ENCODE measurements around the gene PARG.
A peak's percentile ranks its signal among the peaks of the same experiment; 100 is the strongest.
"Not testable (repeated sequence)": the region's sequence is repeated elsewhere in the genome, so short reads cannot be mapped to it uniquely, and the experiment has no call there.

PARG gene

GRCh38 chr10:49941447-49942338 lies at the start of gene PARG, which contains the start of gene TIMM23B:
Gene PARG (minus strand): TSS chr10:49942027. CDS start chr10:49941725, 302 bp downstream.
Gene TIMM23B (plus strand): TSS chr10:49942053. CDS start chr10:49942195, 142 bp downstream.
- peak; percentile 46 for DNase-seq (ENCODE audit: low spot score)

- not testable (repeated sequence) for DNase-seq (ENCODE audit: low spot score)
Measured at GRCh38 chr10:49988376-49988775, 46.5 kb upstream of the PARG start, which contains the start of gene AGAP6. Gene AGAP6 (plus strand): TSS chr10:49988406. CDS start chr10:49988716, 310 bp downstream.

GRCh38 chr10:49987207-49987606 lies 45.4 kb upstream of the PARG start:
- DNase-seq (ENCODE audit: low spot score), result not testable (repeated sequence)

DNA sequence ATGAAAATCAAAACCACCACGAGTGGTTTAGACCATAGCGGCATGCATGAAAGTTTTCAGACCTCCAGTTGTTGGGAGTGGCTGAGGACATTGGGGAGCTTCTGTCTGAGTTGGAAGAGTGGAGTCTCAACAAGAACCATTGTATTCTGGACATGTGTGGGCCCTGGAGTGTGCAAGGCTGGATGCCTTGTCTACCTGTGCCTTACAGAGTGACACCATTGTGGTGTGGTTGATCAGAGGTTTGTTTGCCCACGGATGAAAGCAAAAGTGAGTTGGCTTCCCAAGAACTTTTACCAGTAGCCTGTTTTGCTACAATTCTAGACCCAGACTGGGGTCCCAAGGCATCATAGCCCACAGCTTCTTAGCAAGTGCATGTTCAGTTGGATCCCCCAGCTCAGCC lies 35.9 kb upstream of the PARG start:
- not testable (repeated sequence) for DNase-seq (ENCODE audit: low spot score)

GRCh38 chr10:49972094-49972493 lies 30.3 kb upstream of the PARG start:
- not testable (repeated sequence) for DNase-seq (ENCODE audit: low spot score)

DNA sequence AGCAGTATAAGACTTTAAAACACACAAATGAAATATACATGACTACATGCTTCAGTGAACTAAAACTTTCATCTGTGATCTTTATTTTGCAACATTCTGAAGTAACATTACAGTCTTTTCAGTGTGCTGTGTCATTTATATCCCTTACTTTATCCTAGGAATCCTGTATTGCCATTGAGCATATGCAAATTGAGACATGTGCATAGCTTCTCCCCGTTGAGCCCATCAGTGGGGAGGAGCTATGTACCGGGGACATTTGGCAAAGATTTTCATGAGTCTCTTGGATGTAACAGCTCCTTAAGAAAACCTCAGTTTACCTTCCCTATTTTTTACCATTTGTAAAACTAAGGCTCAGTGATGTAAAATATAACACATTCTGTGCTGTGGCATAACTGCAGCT lies 29.6 kb upstream of the PARG start:
- DNase-seq (ENCODE audit: low spot score), result not testable (repeated sequence)

- DNase-seq (ENCODE audit: low spot score), result not testable (repeated sequence)
Measured at GRCh38 chr10:49970331-49970857, 28.6 kb upstream of the PARG start.

- not testable (repeated sequence) for DNase-seq (ENCODE audit: low spot score)
Measured at GRCh38 chr10:49953122-49953521, 11.3 kb upstream of the PARG start.

GRCh38 chr10:49952006-49952405 lies 10.2 kb upstream of the PARG start:
- DNase-seq (ENCODE audit: low spot score), result not testable (repeated sequence)

DNA sequence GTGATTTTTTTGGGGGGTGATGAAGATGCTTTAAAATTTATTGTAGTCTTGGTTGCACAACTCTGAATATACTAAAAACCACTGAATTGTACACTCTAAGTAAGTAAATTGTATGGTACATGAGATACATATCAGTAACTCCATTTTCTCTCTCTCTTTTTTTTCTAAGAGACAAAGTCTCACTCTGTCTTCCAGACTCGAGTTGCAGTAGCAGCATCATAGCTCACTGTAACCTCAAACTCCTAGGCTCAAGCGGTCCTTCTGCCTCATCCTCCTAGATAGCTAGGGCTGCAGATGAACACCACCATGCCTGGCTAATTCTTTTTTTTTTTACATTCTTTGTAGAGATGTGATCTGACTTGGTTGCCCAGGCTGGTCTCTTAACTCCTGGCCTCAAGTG lies 6.9 kb upstream of the PARG start:
- DNase-seq (ENCODE audit: low spot score), result not testable (repeated sequence)

DNA sequence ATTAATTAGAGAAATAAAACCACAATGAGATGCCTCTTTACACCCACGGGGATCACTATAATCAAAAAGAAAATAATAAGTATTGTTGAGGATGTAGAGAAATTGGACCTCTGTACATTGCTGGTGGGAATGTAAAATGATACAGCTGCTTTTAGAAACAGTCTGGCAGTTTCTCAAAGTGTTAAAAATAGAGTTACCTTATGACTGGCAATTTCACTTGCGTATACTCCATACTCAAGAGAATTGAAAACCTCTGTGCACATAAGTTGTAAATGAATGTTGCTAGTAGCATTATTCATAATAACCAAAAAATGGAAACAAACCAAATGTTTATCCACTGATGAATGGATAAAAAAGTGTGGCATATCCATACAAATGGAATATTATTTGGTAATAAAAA lies 6.3 kb upstream of the PARG start:
- DNase-seq (ENCODE audit: low spot score), result not testable (repeated sequence)

GRCh38 chr10:49943607-49944006 lies 1.8 kb upstream of the PARG start:
- not testable (repeated sequence) for DNase-seq (ENCODE audit: low spot score)

- not testable (repeated sequence) for DNase-seq (ENCODE audit: low spot score)
Measured at GRCh38 chr10:49942339-49942705, 495 bp upstream of the PARG start.

GRCh38 chr10:49931959-49932728 lies 9.7 kb downstream of the PARG start:
- DNase-seq (ENCODE audit: low spot score), result not testable (repeated sequence)

DNA sequence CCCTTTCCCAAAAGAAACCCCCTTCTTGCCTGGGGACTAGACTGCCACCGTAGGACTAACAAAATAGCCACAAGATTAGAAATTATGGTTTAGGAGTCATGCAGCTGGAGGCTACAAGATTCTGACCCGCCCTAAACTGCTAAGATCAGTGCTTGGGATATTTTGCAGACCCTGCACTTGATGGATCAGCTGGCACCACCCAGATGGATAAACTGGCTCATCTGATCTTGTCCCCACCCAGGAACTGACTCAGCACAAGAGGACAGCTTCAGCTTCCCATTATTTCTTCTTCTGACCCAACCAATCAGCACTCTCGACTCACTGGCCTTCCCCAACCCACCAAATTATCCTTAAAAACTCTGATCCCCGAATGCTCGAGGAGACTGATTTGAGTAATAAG lies 10.6 kb downstream of the PARG start:
- not testable (repeated sequence) for DNase-seq (ENCODE audit: low spot score)

GRCh38 chr10:49923572-49923971 lies 18.3 kb downstream of the PARG start:
- not testable (repeated sequence) for DNase-seq (ENCODE audit: low spot score)

GRCh38 chr10:49922041-49922440 lies 19.8 kb downstream of the PARG start:
- not testable (repeated sequence) for DNase-seq (ENCODE audit: low spot score)

DNA sequence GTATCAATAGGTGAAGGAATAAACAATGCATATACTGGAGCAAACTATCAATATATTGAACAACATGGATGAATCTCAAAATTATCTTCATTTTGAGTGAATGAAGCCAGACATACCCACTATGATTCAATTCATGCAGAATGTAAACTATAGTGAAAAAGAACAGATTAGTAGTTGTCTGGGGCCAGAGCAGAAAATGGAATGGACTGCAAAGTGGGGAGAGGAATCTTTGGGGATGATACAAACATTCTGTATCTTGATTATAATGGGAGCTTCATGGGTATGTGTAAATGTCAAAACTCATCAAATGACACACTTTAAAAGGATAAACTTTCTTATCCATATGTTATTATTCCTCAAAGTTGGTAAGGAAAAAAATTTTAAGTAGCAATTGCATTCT lies 23.9 kb downstream of the PARG start:
- DNase-seq (ENCODE audit: low spot score), result not testable (repeated sequence)

DNA sequence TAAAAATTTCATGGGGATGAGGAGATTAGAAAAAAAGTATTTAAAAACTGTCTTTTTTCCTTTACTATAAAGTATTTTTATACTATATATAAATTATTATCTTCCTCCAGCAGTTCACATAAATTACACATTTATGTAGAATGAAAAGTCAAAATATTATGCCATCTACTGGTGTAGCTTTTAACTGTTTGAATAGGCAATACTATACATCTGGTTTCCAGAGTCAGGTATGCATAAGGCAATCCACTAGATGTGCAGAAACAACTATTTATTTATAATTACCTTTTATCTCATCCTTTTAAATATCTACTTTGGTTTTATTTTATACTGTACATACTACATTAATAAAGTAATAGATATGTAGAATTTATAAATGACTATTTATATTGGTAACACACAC lies 25.4 kb downstream of the PARG start:
- DNase-seq (ENCODE audit: low spot score), result not testable (repeated sequence)

DNA sequence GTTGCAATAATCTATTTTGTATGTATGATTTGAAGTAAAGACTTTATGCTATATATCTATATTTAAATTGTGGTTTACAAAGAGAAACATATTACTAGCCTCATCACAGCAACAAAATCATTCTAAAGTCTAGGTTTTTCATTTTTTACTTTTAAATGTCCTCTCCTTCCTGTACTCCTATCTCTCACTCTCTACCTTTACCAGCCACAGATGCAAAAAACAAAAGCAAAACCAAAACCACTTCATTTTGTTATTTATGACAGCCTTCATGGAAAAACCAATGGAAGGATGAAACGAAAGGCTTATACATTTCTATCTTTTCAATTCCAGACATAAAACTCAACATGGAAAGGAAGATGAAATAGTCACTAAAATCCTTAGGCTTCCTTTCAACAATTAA lies 31.5 kb downstream of the PARG start:
- not testable (repeated sequence) for DNase-seq (ENCODE audit: low spot score)

DNA sequence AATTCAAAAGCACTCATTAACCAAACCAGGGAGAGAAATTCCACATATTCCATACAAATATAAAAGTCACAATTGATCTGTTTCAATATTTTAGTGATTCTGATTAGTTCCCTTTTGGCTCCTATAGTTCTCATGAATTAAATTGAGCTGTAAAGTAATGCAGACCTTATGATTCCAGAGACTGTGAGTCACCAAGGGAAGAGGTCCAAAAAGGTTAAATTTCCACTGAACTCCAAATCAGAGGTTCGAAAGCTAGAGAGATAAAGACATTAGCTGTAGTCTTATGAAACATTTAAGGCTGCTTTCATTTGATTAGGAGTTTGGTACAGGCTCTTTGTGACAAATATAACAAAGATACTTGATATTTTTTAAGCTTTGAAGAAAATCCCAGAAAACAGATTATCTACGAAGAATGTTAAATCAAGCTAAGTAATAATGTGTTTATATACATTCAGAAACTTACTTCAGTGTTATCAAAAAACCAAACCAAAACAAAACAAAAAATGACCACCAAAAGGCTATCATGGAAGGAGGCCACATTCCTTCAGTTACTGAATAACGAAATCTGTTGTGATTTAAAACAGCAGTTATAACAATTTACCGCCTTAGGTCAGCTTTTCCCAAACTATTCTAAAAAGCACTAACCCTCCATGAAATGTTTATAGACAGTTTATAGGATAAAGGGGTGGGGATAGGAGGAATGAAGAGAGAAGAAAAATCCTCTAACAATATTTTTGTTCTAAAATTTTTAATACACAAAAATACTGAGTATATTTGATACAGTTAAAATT lies 33.3 kb downstream of the PARG start:
- not testable (repeated sequence) for DNase-seq (ENCODE audit: low spot score)

All from GM20000 (cell line).